ENCODE measurements around the gene SERPINE1.

DNA sequence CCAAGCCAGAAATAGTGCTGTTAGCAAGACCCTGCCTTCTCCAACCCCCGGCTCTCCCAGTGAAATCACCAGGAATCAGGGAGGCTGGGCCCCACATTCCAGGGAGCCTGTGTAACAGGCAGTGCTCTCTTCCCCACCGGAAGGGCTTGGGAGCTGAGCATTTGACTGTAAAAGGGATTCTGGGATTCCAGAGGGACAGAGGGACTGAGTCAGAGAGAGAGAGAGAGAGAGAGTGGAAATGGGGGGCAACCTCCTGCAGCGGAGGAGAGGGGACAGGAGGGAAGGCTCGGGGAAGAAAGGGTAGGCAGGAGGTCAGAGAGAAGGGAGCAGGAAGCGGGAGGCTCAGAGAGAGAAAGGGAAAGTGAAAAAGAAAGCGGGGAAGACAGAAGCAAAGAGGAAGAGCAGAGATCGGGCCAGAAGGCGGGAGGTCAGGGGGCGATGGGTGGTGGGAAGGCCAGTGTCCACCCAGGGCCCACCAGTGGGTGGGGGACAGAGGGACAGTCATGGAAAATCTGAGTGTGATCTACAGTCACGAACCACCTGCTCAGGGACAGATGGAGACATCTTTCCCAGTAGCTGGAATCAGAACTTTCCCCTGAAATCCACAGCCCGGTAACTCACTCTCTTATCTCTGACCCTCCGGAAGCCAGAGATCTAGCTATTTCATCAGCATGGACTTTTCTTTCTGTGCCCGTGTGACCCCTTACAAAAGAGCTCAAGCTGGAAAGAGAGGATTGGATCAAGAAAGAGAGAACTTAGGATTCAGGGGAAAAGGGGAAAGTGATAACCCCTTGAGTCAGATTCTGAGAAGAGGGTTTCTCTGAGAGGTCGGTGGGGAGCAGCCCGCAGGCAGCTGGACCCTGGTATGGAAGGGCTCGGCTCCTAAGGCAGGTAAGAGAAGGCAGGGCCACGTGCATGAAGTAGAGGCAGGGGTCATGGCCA, 4.6 kb upstream of the SERPINE1 start:
- TF ChIP-seq EZH2 (IDR thresholded peaks at IDR 0.05; ENCODE audit: insufficient read depth, poor library complexity, severe bottlenecking) (no peak), EZH2phosphoT487 (IDR thresholded peaks at IDR 0.05; ENCODE audit: insufficient read depth, low read depth) (no peak)
